ENCODE measurements around the gene ABI3BP.

Gene ABI3BP

DNA sequence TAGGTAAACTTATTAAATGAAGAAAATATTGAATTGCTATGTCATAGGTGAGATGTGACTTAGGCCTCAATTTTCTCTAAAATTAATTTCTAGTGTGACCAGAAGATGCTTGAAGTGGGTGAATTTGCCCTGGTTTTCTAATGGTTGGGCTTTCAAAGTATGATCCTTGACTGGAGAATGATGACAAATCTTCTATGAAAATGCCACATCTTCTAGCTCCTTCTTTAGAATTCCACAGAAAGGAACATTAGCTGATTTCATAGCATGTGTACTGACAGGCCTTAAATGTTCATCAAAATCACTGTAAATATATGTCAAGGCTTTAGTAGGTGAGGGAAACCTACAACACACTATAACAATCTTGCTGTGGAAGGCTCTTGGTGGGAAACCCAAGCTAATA is 8.9 kb downstream of the ABI3BP start:
- H3K27ac ChIP-seq: no peak overlapping the region
- TF ChIP-seq, protein P1, sequence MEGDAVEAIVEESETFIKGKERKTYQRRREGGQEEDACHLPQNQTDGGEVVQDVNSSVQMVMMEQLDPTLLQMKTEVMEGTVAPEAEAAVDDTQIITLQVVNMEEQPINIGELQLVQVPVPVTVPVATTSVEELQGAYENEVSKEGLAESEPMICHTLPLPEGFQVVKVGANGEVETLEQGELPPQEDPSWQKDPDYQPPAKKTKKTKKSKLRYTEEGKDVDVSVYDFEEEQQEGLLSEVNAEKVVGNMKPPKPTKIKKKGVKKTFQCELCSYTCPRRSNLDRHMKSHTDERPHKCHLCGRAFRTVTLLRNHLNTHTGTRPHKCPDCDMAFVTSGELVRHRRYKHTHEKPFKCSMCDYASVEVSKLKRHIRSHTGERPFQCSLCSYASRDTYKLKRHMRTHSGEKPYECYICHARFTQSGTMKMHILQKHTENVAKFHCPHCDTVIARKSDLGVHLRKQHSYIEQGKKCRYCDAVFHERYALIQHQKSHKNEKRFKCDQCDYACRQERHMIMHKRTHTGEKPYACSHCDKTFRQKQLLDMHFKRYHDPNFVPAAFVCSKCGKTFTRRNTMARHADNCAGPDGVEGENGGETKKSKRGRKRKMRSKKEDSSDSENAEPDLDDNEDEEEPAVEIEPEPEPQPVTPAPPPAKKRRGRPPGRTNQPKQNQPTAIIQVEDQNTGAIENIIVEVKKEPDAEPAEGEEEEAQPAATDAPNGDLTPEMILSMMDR (conservative IDR thresholded peaks at IDR 0.05): no peak
- TF ChIP-seq ZFX (IDR thresholded peaks at IDR 0.05): no peak

DNA sequence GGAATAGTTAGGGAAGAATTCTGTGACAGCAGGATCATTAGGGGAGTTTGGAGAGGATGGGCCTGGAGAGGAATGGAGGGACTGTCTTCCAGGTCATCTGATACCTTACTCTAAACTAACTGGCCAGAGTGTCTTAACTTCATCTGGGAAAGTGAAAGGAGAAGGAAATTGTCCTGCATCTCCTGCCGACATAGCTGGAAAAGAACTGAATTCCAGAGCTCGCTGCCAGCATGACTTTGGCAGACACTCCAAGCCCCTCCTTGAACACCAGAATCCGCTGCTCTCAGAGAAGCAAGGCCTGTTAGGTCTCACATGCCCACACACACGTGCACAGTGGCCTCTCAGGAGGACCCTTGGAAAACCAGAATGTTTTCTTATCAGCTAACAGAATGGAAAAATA is 10.5 kb downstream of the ABI3BP start:
- no peak overlapping the region for H3K27ac ChIP-seq
- TF ChIP-seq, protein P1 (conservative IDR thresholded peaks at IDR 0.05): no peak
- no peak for TF ChIP-seq ZFX (IDR thresholded peaks at IDR 0.05)

DNA sequence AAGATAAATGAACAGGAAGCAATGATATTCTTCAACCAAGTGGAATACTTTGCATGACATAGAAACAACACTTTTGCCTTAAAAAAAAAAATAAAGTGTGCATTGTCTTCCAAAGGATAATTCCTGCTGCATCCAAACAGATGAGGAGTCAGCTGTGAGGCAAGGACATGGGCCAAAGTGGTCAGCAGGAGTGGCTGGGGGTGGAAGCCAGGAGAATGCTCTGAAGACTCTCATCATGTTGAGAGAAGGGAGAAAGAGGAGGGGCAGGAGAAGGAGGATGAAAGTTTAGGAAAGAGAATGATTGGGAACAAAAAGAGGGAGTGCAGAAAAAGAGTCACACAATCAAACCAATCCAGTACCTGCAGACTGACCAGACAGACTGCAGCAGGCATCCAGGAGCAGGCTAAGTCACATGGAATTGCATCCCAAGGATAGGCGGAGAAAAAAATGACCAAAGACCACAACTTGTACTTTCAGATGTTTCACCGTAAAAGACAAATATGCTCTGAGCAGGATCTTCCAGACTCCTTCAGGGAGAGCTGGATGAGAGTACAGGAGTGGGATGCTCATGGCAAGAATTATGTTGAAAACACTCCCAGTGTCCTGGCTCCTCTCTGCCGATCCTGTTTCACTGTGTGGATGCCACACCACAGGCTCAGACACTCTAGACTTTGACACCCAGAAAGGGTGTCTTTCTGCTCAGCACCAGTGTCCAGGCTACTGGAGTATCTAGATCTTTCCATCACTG is 11.9 kb downstream of the ABI3BP start:
- TF ChIP-seq, protein P1 (conservative IDR thresholded peaks at IDR 0.05): no peak
- TF ChIP-seq ZFX (IDR thresholded peaks at IDR 0.05): no peak
- no peak overlapping the region for H3K27ac ChIP-seq

DNA sequence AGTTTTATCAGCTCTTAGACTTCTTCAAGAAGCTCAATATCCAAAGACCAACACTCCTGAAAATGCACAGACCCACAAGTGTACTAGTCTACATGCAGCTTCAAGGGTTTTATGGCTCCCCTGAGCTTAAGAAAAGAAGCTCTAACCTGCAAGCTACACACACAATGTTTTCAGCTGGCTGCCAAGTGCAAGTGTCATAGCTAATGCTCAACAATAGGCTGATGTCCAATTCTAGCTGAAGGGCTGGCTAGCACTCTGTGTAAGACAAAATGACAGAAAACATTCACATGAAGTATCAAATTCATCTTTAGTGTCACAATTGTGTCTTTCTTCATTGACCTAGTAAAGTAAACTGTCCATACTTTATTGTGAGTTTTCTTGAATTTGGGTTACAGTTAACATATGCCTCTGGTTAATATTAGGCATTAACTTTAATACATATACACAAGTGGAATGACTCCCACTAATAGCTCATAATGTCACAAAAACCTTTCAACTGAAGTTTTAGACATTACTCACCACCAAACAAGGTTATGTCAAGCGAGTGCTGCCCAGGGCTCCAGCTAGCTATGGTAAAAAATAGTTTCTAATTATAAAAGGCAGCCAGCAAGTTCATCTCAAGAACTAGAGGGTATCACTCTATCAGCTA is 15.1 kb downstream of the ABI3BP start:
- TF ChIP-seq, protein P1 (conservative IDR thresholded peaks at IDR 0.05): no peak
- TF ChIP-seq ZFX (IDR thresholded peaks at IDR 0.05): no peak
- H3K27ac ChIP-seq: no peak overlapping the region

DNA sequence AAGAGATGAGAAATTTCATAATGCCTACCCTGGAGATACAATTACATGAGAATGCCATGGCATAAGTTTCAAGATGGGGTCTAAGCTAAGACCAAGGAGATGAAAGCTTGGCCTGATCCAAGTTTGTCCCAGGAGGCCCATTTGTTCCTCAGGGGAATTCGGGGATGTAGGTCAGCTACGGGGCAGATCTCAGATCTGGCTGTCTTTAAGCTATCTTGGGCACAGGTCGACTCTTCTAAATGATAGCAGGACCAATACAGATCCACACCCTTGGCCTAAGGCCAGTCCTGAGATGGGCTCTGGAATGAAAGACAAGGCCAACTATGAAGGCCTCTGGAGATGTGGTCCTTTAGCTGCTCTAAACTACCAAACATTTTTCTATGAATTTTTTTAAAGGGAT is 16.6 kb downstream of the ABI3BP start:
- TF ChIP-seq ZFX (IDR thresholded peaks at IDR 0.05): no peak
- TF ChIP-seq, protein P1 (conservative IDR thresholded peaks at IDR 0.05): no peak
- no peak overlapping the region for H3K27ac ChIP-seq

DNA sequence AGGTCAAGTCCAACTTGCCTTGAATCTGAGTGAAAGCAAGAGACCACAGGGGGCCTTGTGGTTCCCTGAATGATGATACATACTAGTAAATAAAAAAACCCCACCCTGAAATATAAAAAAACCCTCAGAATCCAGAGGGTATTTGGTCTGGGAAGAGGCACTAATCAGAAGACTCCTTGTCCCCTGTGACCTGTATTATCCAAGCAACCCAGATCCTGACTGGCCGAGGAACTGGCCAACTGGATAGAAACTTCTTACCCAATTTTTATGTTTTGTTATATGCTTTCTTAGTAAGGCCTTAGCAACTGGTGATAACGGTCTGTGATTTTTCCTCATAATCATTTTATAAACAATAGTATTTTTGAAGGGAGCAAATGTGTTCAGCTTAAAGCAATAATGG is 17.5 kb downstream of the ABI3BP start:
- TF ChIP-seq ZFX (IDR thresholded peaks at IDR 0.05): no peak
- TF ChIP-seq, protein P1 (conservative IDR thresholded peaks at IDR 0.05): no peak

DNA sequence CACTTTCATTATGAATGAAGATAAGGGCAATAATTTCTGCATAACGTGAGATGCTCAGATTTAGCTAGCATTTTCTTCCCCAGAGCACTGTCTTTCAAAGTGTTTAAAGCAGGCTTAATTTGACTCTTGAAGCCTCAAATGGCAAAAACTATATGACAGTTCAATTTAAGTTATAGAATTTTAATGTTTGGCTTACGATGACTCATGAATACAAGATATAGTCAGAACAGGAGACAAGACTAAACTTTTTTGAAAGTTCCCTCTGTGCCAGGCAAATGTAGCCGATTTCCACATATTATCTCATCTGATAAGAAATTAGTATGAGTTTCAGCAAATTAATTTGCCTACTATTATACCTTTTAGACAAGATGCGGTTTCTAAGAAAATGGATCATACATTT is 19.6 kb downstream of the ABI3BP start:
- H3K27ac ChIP-seq: no peak overlapping the region
- no peak for TF ChIP-seq ZFX (IDR thresholded peaks at IDR 0.05)
- TF ChIP-seq, protein P1 (conservative IDR thresholded peaks at IDR 0.05): no peak

More for the DNA sequence above, 17.5 kb downstream of the ABI3BP start:
- H3K27ac ChIP-seq: no peak overlapping the region
